Epithelial cell of prostate (primary cell): ENCODE results near the gene RPL19.
"Not testable (repeated sequence)": the region's sequence is repeated elsewhere in the genome, so short reads cannot be mapped to it uniquely, and the experiment has no call there.

ENCODE experiments used
- DNase-seq: peaks from one replicate; pipeline ENCODE4 v3.0.0-alpha.2; 2011; ENCODE audit warnings: low read depth, low spot score
- H3K27ac ChIP-seq: fragments of 450-650 bp; 2 replicates; pipeline ENCODE4 v1.5.1; 2017; ENCODE audit warnings: mild to moderate bottlenecking

The RPL19 gene

DNA sequence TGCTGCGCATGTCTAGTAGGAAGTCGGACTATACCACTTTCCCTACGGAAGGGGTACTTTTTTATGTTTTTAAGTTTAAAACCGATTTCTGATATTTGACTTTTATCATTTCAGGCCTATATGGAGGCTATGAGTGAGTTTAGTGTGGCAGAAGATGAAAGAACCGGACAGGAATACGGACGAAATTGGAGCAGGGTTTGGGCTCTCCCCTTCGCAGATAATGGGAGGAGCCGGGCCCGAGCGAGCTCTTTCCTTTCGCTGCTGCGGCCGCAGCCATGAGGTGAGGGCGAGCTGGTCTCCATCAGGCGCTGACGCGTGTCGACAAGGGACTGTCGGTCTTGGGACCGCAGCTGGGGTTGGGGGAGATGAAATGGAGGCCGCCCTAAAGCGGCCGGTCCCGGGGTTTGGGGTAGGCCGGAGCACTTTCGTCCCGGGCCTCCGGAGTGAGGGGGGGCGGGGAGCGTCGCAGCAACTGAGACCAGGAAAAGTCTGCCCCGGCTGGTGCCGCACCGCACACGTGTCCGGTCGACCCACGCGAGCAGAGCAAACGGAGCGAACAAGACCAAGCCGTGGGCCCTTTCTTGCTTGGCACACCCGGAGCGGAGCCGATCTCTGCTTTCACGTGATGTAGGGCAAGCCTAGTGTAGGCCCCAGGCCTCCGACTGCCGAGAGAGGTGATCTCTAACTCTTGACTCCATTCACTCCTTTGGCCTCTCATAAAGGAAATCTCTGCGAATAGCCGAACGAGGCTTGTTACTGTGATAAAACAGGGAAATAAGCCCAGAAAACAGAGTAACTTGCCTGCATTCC lies at the start of gene RPL19:
Gene RPL19 (plus strand): TSS at position 214 of the 810 bp plus-strand sequence. CDS start 62 bp downstream, at position 276.
- peak within 1 kb of the TSS; percentile 84 for H3K27ac ChIP-seq
- DNase-seq, result no peak

DNA sequence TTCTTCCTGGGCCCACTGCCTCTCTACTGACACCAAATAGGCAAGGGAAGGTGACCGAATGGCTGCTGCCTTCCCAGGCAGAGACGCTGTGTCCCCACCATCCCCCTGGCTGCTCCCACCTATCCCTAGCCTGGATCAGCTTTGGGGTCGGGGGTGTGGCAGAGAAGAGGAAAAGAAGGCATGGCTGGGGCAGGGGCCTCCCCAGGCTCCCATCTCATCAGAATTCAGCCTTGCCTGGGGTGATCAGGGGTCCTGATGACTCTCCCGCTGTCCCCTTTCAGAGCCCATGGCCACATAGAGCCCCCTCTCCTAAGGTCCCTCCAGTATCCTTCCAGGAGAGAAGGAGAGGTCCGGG lies 49.3 kb upstream of the RPL19 start:
- H3K27ac ChIP-seq, result no peak overlapping the region
- no peak for DNase-seq

DNA sequence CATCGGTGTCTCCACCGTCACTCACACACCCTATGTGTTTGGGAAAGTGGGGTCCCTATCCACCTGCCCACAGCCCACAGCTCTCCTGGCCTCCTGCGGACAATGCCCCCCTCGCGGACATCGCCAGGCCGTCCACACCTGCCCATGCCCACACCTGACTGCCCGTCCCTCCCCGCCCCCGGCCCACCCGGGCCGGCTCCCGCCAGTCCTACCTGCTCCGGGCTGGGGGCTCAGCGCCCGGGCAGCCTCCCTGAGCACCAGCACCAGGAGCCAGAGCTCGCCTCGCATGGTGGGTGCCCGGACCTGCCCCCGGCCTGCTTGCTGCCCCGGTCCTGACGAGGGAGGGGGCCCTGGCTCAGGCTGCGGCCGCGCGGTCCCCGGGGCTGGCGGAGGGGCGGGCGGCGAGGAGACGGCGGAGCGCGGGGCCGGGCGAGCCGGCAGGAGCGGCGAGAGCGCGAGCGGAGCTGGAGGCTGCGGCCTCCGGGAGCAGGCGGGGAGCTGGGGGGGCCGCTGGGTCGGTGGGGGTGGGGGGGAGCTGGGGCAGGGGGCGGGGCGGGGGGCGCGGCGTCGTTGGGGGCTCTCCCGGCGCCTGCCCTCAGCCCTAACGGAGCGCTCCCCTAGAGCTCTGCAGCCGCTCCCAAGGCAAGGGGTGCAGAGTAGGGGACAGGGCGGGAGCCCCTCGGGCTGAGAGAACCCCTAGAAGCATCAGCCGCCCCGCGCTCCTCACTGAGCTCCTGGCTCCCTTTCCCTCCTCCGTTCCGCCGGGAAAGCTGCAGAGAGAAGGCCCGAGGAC lies 48.7 kb upstream of the RPL19 start, which contains the start of gene PLXDC1:
Gene PLXDC1 (minus strand): TSS at position 488 of the 793 bp plus-strand sequence. CDS start 200 bp downstream, at position 288.
- H3K27ac ChIP-seq, result no peak within 1 kb of the TSS
- no peak for DNase-seq

DNA sequence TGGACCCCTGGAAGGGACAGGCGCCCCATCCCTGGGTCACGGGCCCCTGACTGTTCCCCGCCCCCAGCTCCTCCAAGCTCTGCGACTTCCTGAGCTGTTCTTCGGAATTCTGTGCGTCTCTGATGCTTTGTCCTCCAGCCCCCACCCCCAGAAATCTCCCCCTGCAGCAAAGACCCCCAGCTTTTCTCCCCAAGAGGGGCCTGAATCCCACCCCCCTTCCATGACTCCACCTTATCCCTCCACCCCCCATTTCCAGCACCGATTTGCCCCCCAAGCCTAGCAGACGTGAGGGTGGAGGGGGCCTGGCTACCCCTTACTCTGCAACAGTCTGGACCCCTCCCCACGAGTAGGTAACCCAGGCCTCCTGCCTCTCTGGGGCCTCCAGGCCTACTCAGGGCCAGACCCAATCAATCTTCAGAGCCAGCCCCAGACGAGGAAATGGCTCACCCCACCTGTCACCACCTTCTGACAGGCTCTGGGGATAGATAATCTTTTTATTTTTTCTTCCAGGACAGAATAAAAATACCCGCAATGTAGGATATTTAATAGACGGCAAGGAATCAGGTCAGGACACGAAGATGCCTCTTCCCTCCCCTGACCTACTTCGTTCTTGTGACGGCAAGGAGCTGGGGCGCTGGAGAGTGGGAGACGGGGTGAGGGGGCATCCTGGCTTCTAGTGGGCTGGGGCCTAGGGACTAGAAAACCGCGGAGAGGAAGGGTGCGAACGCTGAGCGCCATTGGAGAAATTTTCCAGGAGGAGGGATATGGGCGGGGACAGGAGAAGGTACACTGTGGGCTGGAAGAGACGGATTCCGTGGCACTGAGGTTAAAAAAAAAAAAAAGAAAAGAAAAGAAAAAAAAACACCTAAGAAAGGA lies 47.9 kb upstream of the RPL19 start:
- DNase-seq, result no peak

DNA sequence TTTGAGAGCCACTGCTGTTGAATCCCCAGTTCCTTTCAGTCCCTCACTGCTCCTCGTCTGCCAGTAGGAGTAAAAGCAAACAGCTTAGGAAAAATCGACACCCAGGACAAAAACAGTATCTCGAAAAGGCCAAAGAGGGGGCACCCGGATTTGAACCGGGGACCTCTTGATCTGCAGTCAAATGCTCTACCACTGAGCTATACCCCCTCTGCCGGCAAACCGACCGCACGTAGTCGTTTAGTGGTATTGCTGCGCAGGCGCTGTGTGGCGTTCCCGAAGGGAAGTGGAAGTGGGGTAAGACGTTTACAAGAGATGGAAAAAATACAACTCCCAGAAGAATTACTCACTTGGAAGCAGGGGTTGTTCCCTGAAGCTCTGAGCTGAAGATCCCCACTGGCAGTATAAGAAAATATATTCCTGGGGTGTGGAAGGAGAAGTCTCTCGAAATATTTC lies 46.5 kb upstream of the RPL19 start:
- peak; percentile 31 for DNase-seq
- peak overlapping the region; percentile 47 for H3K27ac ChIP-seq

More for the DNA sequence above, 47.9 kb upstream of the RPL19 start:
- peak overlapping the region; percentile 47 for H3K27ac ChIP-seq

DNA sequence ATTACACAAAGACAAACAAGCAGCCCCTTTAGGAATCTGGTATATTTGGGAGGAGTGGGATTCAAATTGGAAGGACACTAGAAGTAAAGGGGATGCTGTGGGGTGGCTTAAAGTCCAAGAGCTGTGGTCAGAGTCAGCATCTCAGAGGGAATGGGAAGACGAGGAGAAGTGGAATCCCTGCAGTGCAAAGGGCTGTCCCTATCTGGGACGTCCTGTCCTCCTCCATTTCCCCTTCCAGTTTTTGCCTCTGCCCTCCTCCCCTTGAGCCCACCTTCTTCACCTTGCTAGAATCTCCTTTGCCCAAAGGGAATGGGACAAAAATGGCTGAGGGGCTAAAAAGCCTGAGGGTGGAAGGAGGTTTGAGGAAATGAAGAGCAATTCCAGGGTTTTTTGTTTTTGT lies 44.4 kb upstream of the RPL19 start:
- DNase-seq, result no peak
- H3K27ac ChIP-seq, result no peak overlapping the region

DNA sequence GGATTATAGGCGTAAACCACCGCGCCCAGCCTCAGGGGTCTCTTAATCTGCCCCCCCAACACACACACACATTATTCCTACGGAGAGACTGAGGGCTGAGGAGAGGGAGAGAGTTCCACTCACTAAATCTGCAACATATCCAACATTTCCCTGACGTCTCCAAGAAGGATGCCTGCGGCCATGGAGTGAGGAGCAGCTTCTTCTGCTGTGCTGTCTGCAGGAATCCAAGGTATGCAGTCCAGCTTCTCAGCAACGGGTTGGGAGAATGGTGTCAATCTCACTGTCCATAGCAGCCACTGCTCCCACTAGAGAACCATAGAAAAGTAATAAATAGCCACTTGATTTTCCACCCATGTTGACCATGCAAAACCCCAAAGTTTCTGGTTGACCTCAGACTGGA lies 43.6 kb upstream of the RPL19 start:
- no peak for DNase-seq
- H3K27ac ChIP-seq, result no peak overlapping the region

DNA sequence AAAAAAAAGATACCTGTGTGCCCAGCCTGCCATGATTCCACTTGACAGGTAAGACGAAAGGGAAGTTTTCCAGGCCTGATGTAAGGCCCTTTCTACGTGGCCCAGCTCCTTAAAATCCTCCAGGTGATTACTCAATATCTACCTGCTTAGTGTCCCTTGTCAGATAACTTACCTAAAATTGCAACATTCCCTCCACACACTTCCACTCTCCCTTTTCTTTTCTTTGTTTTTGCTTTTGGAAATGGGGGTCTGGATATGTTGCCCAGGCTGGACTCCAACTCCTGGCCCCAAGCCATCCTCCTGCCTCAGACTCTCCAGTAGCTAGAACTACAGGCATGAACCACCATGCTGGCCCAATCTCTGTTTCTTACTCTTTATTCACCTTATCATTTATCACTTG lies 41.5 kb upstream of the RPL19 start:
- H3K27ac ChIP-seq, result no peak overlapping the region
- DNase-seq, result no peak

DNA sequence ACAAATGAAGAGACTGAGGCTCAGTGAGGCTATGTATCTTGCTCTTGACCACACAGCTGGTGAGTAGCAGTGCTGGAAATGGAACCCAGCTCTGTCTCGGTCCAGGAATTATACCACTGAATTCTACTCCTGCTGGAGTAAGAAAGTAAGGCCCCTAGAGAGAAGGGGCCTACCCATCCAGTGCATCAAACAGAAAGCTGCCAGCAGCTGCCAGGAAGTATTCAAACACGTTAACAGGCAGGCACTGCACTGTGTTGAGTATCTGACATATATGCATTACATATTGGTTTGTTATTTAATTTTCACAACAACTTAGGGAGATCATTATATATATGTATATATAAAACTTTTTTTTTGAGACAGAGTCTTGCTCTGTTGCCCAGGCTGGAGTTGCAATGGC lies 38.1 kb upstream of the RPL19 start:
- DNase-seq, result no peak

DNA sequence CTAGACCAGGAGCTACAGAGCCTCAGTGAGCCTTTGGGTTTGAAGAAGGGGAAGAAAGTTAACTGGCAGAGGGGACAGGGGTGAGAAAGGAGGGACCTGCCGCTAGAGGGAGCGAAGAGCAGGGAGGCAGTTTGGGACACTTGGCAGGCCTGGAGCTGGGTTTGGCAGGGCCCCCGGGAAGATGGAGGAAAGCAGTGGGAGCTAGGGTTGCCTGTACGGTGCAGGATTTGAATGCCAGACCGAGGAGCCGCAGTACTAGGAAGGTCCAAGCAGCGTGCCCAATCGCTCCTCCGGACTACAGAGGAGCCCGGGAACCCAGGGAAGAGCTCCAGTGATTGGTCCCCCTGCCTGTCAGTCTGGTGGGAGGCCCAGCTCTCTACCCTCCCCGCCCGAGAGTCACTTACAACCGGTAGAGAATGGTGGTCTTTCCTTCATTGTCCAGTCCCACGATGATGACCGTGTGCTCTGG lies 35.4 kb upstream of the RPL19 start:
- no peak overlapping the region for H3K27ac ChIP-seq

More for the DNA sequence above, 38.1 kb upstream of the RPL19 start:
- no peak overlapping the region for H3K27ac ChIP-seq

DNA sequence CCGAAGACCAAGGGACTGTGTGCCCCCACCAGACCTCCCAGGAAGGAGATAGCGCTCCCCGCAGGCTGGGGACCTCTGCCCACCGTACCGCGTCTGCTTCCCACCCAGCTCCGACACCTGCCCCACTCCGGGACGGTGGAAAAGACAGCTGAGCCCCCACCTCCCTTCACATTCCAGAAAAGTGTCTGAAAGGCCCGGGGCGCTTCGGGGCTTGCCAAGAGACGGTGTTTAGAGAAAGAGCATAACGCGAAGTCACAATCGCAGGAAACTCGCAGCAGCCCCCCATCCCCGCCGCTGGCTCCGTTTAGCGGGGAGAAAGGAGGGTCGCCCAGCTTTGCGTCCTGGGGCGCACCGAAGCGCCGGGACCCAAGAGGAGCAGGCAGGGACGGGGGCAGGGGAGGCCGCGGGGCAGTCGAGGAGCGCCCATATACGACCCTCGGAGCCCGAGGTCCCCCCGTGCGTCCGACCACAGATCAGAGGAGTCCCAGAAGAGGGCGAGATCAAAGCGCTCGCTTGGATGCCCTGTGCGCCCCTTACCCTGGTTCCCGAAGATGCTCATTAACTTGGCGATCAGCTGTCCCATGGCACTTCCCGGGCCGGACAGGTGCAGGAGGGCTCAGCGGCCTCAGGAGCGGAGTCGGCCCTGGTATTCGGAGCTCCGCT lies 34.8 kb upstream of the RPL19 start:
- H3K27ac ChIP-seq, result no peak overlapping the region
- no peak for DNase-seq

More for the DNA sequence above, 35.4 kb upstream of the RPL19 start:
- peak; percentile 31 for DNase-seq

DNA sequence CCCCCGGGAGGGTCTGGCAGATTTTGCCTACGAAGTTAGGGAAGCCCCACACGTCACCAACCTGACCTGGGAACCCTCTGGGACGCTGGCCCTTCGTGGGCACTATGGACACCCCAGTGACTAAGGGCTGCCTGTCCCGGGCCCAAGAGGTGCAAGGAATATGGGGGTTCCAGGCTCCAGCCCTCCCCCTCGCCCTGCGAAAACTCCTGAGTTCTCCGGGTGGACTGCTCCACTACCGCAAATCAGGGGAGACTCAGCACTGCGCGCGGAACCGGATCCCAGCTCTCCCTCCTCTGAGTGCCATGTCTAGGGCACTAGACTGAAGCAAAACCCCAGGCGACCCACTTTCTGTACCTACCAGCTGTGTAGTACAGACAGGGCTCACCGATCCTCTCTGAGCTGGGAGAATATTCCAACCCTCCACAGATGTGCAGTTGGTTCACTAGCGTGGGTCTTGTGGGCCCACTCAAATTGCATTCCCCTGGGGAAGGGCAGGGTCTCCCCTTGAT lies 34.2 kb upstream of the RPL19 start, which contains the start of gene ARL5C:
Gene ARL5C (minus strand): TSS at position 321 of the 509 bp plus-strand sequence. CDS start 401 bp downstream, outside the sequence.
- H3K27ac ChIP-seq, result no peak within 1 kb of the TSS
- no peak for DNase-seq

DNA sequence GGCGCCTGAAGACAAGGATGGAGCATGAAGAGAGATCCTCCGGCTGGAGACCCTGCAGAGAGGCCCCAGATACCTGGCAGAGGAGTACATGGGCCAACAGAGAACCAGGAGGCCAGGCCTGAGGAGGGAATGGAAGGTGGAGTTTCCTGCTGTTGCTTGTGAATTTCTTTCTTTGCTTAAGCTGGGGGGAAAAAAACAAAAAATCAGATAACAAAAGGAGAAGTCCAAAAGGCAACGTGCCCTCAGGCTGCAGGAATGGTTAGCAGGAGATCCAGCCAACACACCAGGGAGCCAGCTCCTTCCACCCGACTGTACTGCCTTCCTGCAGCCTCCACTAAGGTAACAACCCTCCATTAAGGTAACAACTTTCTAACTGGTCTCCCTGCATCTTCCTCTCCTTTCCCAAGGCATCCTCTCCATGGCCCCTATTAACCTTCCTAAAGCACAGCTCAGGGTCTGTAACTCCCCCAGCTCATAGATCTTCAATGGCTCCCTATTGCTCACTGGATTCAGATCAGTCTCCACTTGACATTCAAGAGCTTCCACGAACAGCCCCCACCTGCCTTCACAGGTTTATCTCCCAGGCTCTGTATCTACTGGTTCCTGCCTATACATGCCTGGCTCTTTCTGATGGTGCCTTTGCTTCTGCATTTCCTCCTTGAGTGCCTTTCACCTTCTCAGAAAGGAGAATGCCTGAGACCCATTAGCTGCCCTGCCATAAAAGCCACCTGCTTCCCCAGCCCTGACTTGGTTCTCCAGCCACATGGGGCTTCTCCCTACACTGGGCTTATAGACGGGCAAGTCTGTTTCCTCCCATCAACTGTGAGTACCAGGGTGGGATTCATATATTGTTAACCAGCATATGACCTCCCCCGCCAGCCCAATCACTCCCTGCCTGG lies 33.4 kb upstream of the RPL19 start:
- no peak overlapping the region for H3K27ac ChIP-seq

DNA sequence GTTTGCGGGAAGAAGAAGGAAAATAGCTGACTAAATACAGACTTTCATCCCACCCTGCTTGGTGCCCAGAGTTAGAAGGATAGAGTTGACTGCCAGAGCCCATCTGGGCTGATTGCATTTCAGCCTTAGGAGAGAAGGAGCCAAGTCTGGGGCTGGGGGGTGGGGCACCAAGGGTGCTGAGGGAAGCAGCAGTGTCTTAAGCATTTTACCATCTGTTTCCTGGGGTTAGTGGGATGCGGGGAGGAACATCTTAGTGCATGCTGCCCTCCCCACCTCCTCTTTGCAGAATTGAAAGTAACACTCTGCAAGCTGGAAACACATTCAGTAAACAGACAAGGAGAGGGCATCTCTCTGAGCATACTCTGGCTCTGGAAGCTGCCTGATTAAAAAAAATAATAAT lies 32.6 kb upstream of the RPL19 start:
- DNase-seq, result no peak

More for the DNA sequence above, 33.4 kb upstream of the RPL19 start:
- no peak for DNase-seq

DNA sequence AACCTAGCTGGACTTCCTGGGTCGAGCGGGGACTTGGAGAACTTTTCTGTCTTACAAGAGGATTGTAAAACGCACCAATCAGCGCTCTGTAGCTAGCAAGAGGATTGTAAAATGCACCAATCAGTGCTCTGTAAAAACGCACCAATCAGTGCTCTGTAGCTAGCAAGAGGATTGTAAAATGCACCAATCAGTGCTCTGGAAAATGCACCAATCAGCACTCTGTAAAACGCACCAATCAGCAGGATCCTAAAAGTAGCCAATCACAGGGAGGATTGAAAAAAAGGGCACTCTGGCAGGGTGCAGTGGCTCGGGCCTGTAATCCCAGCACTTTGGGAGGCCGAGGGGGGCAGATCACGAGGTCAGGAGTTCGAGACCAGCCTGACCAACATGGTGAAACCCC lies 31.6 kb upstream of the RPL19 start:
- H3K27ac ChIP-seq, DNase-seq: not testable (repeated sequence)

More for the DNA sequence above, 32.6 kb upstream of the RPL19 start:
- no peak overlapping the region for H3K27ac ChIP-seq

DNA sequence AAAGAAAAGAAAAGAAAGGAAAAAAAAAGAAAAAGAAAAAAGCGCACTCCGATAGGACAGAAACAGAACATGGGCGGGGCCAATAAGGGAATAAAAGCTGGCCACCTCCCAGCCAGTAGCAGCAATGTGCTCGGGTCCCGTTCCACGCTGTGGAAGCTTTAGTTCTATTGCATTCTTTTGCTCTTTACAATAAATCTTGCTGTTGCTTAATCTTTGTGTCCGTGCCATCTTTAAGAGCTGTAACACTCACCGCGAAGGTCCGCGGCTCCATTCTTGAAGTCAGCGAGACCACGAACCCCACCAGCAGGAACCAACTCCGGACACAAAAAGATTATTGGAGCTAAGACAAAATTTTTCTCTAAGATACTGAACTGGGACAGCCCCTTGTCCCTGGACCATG lies 31.0 kb upstream of the RPL19 start:
- H3K27ac ChIP-seq, result no peak overlapping the region
- no peak for DNase-seq

DNA sequence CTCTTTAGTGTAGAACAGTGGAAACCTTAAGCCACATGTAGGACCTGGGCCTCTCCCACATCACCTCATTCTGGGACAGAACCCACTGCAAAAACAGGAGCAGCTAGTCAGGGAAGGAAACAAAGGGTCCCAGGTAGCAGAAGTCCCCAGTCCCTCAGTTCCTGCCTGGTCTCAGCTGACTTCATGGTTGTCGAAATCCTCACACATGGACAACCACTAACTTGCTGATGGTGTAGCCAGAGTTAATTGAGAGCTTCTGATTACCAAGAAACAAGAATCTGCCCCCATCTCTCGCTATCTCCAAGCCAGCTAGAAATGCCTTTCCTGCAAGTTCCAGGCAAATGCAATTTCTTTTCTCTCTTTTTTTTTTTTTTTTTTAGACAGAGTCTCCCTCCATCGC lies 30.6 kb upstream of the RPL19 start:
- DNase-seq, result no peak
- H3K27ac ChIP-seq, result no peak overlapping the region

DNA sequence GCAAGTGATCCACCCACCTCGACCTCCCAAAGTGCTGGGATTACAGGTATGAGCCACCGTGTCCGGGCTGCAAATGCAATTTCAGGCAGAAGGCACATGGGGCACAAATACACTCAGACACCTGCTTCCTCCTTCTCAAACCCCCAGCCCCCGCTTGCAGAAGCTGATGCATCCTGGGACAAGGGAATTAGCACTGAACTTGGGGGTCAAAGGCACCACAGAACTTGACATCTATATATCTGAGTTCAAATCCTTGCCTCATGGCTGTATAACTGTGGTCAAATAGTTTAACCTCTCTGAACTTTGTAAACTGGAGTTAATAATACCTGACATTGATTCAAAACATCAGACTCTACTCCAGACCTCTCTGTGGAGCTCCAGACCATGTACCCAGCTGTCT lies 30.0 kb upstream of the RPL19 start:
- DNase-seq, result no peak
- H3K27ac ChIP-seq, result no peak overlapping the region
